Stimulated activated CD8-positive, alpha-beta memory T cell treated with anti-CD3 and anti-CD28 coated beads, Interleukin-12 subunit alpha, Interleukin-12 subunit beta, amount 100 ng/mL, for 24 hours (primary cell): ENCODE measurements around the gene MAGOH.

ENCODE experiments used
- DNase-seq: peaks from one replicate; pipeline ENCODE4 v3.0.0-alpha.2; 2020; ENCODE audit errors: extremely low read depth

Gene MAGOH

DNA sequence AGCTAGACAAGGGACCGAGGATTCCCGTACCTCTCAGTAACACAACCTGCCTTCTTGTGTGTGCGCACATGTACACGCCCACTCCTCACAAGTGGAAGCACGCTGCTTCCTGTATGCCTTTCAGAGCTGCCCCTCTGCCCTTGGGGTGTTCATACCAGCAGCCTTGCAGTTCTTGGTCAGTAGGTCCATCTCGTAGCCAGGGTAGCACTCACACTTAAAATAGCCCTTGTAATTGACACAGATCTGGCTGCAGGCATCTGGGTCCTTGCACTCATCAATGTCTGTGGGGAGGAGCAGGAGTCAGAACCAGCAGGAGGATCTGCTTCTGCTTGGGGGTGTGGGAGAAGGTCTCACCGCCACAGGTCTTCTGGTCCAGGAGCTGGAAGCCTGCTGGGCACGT, 32.6 kb upstream of the MAGOH start:
- no peak for DNase-seq

DNA sequence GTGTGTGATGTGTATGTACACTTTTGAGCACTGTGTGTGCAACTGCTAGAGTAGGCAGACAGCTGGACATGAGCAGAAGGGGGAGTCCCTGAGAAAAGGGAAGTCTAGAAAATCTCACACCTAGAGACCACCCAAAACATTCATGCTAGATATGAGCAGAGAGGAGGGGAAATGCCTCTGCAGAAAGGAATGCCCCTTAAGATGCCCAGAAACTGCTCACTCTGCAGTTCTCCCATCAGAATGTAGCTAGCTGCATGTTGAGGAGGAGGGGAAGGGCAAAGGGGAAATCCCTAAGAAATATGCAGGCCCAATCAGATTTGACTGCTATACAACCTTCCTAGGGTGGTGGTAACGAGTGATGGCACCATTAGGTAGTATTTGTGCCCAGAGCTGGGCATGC, 31.8 kb upstream of the MAGOH start:
- no peak for DNase-seq

DNA sequence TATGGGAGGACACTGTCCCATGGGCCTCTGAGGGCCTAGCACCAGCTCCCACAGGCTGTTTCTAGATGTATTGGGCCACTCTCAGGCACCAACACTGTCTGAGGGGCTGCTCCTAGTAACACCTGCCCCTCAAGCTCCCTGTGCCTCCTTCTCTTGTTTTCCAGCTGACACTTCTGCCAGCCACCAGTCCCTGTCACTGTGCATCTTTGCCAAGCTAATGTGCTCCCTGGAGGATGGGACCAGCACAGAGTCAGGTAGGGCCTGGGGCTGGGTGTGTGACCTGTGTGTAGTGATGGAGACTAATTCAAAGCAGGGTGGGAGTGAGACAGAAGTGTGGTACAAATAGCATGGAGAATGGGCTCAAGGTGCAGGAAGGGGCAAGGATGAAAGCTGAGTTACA, 29.4 kb upstream of the MAGOH start:
- no peak for DNase-seq

DNA sequence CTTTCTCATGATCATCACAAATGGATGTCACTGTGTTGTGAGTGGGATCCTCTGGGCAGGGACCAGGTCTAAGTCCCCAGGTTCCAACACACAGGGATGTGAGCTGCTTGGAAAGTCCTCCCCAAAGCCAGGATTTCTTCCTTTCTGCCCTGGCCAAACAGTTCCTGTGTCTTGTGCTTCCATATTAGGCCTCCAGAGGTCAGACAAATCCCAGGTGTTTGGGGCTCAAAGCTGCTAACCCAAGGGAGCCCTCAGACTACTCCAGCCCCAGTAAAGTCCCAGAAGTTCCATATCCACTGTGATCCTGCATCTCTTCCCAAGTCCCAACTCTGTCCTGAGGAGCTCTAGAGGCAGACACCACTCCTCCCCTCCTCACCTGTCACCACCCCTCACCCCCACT, 27.7 kb upstream of the MAGOH start:
- DNase-seq = no peak

DNA sequence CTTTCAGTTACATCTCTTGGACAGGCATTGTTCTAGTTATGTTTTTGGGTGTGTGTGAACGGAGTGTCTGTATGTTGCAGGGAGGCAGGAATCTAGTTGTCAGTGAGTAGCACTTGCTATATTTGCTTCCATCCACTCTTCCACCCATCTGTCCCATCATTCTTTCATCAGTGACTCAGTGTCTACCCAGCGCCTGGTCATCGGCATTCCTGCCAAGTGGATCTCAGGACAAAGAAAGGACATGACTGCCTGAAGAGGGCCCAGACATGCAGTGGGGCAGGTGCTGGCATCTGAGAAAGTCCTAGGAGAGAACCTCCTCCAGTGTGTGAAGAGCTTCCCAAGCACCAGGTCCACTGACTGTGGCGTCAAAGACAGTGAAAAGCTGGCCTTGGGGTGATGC, 27.3 kb upstream of the MAGOH start:
- no peak for DNase-seq

DNA sequence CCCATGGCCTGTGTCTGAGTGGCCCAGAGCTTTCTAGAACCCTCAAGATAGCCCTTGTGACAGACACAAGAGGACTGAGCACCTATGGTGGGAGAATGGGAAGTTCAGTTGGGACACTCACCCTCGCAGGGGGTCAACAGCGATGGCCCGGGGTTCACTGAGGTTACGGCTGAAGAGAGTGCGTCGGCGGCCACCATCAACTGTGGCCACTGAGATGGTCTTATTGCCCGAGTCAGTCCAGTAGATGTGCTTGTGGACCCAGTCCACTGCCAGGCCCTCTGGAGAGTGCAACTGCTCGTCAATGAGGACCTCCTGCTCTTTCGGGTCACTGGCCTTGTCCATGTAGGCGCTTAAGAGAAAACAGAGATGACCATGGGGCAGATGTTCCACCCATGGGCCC, 25.7 kb upstream of the MAGOH start:
- DNase-seq = no peak

DNA sequence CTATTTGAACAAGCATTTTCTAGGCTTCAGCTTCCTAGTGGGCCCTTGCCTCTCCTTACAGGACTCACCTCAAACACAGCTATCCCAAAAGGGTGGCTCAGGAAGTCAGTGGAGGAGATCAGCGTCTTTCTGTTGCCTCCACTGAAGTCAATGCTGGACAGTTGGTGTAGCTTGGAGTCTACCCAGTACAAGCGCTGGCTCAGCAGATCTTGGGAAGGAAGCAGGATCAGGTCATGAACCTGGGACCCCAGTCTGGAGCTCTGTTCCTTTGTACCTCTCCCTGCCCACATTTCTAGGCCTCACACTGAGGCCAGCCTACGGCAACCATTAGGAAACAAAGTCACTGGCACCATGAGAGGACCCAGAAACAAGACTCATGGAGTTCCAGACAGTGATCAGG, 23.7 kb upstream of the MAGOH start:
- DNase-seq = no peak

DNA sequence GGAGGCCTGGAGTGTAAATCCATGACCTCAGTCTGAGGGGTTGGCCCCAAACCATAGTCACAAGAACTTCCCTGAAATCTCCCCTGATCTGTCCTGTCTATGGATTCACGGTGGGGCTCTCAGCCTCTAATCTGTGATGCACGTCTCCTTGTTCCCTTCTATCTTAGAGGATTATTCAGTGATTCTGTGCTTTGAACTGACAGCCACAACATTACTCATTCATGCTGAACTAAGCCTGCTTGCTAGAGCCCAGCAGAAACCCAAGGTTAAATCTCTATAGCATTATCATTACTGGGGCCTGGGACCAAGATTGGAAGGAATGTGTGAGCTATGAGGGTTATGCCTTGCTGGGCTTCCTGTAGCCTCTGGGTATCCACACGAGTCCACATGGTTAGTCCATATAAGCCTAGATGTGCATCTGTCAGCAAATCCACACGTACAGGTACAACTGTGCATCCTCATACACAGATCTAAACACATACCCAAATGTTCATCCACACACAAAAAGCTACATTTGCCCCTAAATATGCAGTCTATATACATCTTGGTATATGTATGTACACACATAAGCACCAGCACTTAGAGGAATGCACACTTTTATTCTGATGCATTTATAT, 22.4 kb upstream of the MAGOH start:
- no peak for DNase-seq

DNA sequence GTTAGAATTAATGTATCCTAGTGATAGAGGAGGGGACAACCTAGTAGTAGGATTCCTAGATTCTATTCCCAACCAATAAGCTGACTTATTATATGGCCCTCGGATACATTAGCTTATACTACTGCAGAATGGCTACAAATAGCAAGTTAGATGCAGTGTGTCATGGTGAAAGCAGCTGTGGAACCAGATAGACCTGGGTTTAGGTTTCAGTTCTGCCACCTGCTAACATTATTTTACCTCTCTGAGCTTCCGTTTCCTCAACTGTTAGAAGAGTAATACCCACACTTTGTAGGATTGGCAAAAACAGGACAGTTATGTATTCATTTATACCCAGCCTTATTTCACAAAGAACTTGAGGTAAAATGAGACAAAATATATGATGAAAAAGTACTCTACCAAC, 21.6 kb upstream of the MAGOH start:
- no peak for DNase-seq

DNA sequence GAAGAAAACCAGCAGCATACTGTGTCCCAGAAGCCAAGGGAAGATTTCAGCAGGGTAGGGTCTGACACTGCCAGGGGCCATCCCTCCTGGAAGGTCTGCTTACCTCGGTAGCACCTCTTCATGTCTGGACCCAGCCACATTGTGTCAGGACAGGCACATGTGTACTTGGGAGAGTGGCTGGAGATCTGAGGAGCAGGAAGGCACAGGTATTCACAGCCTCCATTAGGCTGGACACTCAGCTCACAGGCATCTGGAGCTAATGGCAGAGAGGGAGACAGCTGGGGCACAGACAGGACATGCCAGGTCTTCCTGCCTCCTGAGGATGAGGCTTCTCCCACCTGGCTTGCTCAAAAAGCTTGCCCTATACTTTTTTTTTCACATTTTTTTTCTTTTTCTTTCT, 19.9 kb upstream of the MAGOH start:
- DNase-seq = no peak

DNA sequence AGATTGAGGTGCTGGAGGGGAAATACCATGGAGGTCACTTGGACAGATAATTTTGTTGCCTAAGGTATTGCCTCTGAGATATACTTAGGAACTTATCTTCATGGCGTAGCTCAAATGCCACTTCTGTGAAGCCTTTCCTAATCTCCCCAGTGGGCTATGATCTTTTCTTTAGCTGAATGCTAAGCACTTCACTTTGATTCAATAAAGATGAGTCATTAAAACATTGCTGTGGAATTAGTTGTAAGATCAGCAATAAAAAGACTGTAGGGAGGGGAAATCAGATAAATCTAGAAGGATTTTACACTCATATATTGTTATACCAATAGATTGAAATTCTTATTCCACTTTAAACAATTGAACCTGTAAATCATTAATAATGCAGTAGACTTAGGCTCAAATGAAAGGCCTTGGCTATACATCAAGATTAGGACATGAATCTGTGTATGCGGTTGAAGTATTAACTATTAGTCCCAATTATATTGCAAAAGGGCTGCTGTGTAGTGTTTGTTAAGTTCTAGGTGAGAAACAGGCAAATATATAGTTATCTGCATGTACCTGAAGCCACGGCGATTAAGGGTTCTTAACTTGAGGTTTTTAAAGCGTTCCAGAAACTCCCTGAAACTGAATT, 19.2 kb upstream of the MAGOH start:
- no peak for DNase-seq

DNA sequence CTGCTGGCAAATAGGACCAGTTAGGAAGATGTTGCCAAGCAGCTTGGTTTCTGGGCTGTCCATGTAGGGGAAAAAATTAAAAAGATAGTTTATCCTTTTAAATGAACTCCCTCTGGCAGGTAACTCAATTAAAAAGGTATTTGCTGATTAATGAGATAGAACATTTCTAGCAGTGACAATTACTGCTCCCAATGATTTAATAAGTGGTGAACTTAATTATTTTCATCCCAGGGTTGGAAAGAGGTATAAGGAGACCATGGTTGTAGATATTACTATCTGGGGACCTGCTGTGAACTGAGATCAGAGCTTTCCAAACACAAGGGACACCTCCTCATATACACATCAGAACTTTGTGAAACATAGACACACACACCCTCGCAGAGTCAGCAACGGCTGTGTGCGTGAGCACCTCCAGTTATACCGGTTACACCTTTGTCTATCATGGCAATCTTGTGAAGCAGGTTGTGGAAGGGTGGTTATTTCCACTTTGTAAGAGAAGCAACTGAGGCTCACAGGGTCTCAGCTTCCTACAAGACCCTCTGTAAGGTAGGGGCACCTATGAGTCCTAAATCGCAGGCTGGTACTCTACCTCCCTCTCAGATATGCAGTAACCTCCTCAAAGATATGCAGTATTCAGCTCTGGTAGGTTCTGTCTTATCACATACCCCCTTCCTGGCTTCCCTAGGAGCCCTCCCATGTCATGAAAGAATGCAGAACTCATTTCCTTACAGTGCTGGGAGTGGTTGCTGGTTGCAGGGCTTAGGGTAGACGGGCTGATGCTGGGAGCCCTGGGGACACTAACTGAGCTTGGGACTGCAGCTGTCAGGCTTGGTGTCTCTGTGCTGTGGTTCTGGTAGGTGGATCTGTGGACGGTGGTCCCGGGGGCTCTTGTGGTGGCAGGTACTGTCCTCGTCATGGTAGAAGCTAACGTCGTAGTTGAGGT, 18.5 kb upstream of the MAGOH start:
- DNase-seq = no peak

DNA sequence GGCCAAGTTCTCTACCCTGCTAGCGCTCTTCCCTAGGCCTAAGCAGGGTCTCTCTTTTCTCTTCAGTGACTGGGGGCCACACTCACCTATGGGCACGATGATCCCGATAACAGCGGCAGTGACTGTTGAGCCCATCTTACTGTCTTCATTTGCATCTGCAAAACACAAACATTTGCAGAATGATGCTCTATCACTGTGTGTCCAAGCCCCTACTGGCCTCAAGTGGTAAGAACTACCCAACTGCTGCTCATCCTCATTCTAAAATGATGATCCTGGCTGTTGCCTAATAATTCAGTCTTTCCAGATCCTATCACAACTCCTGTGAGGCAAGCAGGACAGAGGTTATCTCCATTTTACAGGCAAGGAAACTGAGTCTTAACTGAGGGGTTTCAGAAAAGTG, 16.7 kb upstream of the MAGOH start:
- DNase-seq = no peak

DNA sequence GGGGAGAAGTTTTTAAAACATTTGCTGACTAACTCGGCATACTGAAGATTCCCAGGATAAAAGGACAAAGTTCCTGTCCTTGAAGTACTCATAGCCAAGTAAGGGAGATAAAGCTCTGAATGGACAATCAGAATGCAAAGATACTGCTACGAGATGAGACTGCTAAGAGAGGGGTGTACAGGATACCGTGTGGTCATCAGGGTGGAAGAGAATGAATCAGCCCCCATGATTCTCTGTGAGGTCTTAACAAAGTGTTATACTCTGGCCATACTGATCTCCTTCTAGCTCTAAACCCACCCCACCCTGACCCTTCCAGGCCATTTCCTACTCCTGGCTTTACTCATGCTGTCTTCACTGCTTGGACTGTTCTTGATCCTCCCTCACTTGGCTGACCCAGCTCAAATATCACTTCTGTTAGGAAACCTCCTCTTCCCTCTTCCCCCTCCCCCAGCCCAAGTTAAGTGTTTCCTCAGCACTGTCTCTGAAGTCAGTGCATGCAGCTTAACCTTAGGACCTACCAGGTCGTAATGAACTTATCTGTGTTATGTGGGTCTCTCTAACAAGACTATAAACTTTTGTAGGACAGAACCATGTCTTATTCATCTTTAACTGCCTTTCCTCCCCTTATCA, 15.8 kb upstream of the MAGOH start:
- DNase-seq = no peak

DNA sequence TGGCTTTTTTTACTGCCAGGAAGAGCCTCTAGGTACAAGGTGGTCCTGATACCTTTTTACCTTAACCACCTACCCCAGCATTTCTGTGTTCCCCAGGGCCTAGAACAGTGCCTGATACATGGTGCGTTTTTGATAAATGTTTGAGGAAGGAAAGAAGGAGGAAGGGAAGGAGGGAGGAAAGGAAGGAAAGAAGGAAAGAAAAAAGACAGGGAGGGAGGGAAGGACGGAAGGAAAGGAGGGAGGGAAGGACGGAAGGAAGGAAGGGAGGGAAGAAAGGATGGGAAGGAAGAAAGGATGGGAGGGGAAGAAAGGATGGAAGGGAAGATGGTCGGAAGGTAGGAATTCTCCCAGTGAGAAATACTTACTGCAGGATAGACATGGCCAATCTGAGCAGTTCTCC, 12.0 kb upstream of the MAGOH start:
- DNase-seq = no peak

DNA sequence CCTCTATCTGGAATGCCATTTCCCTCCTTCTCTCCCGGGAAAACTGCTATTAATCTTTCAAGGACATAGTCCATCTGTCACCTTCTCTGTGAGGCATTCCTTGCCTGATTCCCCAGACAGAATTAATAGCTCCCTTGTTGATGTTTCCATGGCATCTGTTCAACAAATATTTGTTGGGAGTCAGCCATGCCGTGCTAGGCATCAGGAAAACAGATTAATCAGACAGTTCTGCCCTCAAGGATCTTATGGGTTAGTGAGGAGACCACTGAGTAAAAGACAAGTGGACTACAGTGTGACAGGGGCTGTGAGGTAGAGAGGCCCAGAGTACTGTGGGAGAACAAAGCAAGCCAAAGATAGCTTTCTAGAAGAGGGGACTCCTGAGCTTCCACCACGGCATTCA, 11.4 kb upstream of the MAGOH start:
- no peak for DNase-seq

DNA sequence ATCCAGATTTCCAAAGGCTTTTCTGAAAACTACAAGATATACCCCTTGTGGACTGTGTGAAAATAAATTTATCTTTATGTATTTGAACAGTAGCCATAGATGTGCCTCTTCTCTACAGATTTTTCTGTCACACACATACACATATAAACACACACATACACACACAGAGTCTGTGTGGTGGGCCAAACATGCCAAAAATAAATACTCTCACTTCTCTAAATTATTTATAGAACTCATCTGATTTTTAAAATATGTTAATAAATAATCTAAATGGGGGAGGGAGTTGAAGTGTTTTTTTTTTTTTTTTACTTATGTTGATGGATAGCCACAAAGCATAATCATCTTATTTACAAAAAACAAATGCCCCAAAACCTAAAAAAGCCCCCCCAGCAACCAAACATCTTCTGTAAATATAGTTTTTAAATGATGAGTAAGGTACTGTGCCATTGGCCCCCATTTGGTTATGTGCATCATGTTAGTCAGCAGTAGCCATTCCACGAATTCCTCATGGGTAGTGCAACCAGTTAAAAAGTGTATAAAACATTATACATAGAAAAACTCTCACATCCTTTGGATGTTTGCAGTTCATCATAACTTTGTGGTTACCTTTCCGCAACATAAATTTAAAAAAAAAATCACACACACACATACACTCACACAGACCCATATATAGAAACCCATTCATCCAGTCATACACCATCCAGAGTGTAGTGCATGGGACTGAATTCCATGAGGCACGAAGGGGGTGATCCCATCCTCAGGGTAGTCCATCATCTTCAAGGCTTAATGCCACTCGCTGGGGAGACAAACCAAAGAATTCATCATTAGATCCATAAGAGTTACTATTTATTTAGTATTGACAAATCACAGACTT, 8.2 kb upstream of the MAGOH start:
- DNase-seq = no peak

DNA sequence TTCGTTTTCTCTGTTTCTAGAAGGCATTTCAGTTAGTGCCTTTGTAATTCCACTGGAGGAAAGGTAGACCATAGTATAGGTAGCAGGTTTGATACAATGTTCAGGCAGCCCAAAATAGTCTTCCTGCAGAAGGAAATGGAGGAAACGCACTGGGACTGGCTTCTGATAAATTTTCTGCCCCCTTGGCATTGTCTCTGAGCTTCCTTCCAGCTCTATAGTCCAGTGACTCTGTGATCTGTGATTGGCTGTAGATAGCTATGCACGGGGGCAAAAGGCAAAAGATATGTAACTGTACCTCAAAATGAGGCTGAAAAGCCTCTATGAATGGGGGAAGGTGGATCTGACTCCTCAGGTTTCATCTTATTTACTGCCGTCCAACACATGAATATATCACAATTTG, 5.8 kb upstream of the MAGOH start:
- DNase-seq = no peak

DNA sequence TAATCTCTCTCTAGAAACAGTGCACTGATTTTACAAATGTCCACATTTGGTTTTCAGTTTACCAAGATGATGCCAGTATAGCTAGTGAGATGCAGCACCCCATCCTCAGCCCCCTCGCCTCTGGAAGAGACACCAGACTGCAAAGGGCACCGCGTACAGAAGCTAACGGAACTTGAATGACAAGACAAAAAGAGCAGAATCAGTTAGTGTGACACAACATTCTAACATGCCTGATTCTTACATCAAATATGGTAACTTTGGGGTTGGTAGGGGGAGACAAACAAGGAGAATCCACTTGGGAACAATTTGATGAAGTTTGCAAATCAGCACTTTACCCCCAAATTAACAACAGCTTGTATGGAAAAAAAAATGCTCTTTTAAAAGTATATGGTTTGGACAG, 4.1 kb upstream of the MAGOH start:
- DNase-seq = no peak

DNA sequence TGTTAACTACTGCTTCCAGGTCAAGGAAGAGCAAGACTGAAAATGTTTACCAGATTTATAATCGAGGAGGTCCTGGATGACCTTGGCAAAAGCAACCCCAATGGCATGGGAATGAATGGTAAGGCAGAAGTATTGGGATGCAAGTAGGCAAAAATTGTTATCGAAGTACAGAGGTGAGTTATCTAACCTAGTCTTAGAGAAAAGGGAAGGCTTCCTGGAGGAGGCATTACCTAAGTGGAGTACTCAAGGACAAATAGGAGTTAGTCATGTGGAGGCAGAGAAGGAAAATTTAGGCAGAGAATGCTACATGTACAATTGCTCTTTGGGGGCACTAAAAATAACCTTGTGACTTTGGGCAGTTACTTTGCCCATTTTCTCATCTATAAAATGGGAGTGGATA, 3.5 kb upstream of the MAGOH start:
- DNase-seq = no peak

DNA sequence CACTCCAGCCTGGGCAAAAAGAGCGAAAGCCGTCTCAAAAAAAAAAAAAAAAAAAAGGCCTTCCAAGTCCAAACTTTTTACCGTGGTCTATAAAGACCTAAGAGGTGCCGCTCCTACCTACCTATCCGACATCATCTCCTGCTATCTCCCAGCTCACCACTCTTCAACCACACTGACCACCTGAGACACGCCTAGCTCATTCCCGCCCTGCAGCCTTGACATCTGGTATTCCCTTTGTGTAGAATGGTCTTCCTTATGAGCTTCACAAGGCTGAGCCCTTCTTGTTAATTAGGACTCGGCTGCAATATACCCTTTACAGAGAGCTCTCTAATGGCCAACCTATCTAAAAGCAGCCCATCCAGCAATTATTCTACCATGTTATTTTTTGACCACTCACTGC, 680 bp downstream of the MAGOH start:
- no peak for DNase-seq

DNA sequence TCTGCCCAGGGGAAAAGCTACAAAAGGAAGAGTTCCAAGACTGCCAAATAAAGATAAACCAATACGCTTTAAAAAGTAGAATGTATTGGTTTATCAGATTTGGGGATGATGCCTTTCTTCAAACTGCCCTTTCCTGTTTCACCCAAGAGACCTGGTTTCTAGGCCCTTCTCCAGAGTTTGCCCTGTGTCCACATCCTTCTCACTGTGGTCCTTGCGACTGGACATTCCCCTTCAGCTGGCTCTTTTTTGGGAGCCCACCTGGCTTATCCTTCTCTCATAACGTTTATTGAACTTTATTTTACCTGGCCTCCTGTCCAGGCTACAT, 17.4 kb downstream of the MAGOH start:
- no peak for DNase-seq
